OCI-LY3 (cell line): ENCODE measurements around the gene MEN1.

ENCODE experiments used
- H2AFZ ChIP-seq: fragments of 200-600, 300-600 bp; shearing (Covaris generic); 2 replicates; pipeline ENCODE4 v1.6.0; 2014; ENCODE audit warnings: antibody characterized with exemption, low read depth, low read length
- H3K27ac ChIP-seq: fragments of 200-600, 300-600 bp; sonication (generic); 2 replicates; pipeline ENCODE4 v1.5.1; 2014; ENCODE audit warnings: mild to moderate bottlenecking, low read length, moderate library complexity, mixed read lengths
- H3K27me3 ChIP-seq: fragments of 200-600, 300-600 bp; sonication (generic); 2 replicates; pipeline ENCODE4 v1.6.1; 2014; ENCODE audit warnings: low read depth, low read length, mixed read lengths
- H3K36me3 ChIP-seq: fragments of 200-600, 300-600 bp; sonication (generic); replicated peaks from 2 replicates; pipeline ENCODE3; 2014; ENCODE audit warnings: low read depth, low read length, mixed read lengths
- H3K4me1 ChIP-seq: fragments of 300-600, 200-600 bp; sonication (generic); 2 replicates; pipeline ENCODE4 v1.6.1; 2014; ENCODE audit warnings: low read length, mixed read lengths
- H3K4me2 ChIP-seq: fragments of 200-600, 300-600 bp; sonication (generic); 2 replicates; pipeline ENCODE4 v1.6.1; 2014; ENCODE audit warnings: low read length, mixed read lengths
- H3K4me3 ChIP-seq: fragments of 300-600, 200-600 bp; sonication (generic); 2 replicates; pipeline ENCODE4 v1.5.1; 2014; ENCODE audit warnings: antibody characterized with exemption, mild to moderate bottlenecking, low read length, moderate library complexity
- H3K79me2 ChIP-seq: fragments of 300-600, 200-600 bp; shearing (Covaris generic); 2 replicates; pipeline ENCODE4 v1.6.1; 2014; ENCODE audit warnings: mild to moderate bottlenecking, low read length, mixed read lengths
- H3K9ac ChIP-seq: fragments of 300-600, 200-600 bp; shearing (Covaris generic); 2 replicates; pipeline ENCODE4 v1.6.0; 2014; ENCODE audit warnings: mild to moderate bottlenecking, low read length, moderate library complexity
- H3K9me3 ChIP-seq: fragments of 200-600, 300-600 bp; shearing (Covaris generic); 2 replicates; pipeline ENCODE4 v1.6.1; 2014; ENCODE audit warnings: low read length, mixed read lengths; ENCODE audit not compliant: insufficient read depth
- H4K20me1 ChIP-seq: fragments of 200-600, 300-600 bp; sonication (generic); 2 replicates; pipeline ENCODE4 v1.6.1; 2016; ENCODE audit warnings: low read length, mixed read lengths; ENCODE audit not compliant: insufficient read depth
- CTCF ChIP-seq: fragments of 200-600, 300-600 bp; sonication (generic); IDR thresholded peaks from 2 replicates; pipeline ENCODE4 v1.5.1; 2014; ENCODE audit warnings: antibody characterized with exemption, low read length, low read depth
- EZH2phosphoT487 ChIP-seq: fragments of 200-600 bp; shearing (Covaris generic); IDR thresholded peaks from 2 replicates; pipeline ENCODE4 v1.6.1; 2018; ENCODE audit warnings: antibody characterized with exemption, mixed run types, low read depth

The MEN1 gene

GRCh38 chr11:64772303-64773018, 37.9 kb downstream of the MEN1 start:
- Histone ChIP-seq H3K4me3 (peak overlapping the region; percentile 60), H4K20me1 (peaks cover 96% of the 10 kb centered on the region), H2AFZ (no peak overlapping the region), H3K79me2 (peaks cover 98% of the 10 kb centered on the region), H3K36me3 (peaks cover 95% of the 10 kb centered on the region), H3K9ac (peak overlapping the region; percentile 61), H3K9me3 (no peaks in the 10 kb centered on the region), H3K4me2 (peak overlapping the region; percentile 74), H3K27me3 (no peaks in the 10 kb centered on the region), H3K27ac (peak overlapping the region; percentile 90), H3K4me1 (peaks cover 61% of the 10 kb centered on the region)
- TF ChIP-seq EZH2phosphoT487 = no peak
- no peak for TF ChIP-seq CTCF

- no peaks in the 10 kb centered on the region for H3K9me3 ChIP-seq
- peak overlapping the region; percentile 90 for H3K27ac ChIP-seq
- peak overlapping the region; percentile 61 for H3K9ac ChIP-seq
- H3K27me3 ChIP-seq = no peaks in the 10 kb centered on the region
- peaks cover 96% of the 10 kb centered on the region for H4K20me1 ChIP-seq
- H3K79me2 ChIP-seq = peaks cover 98% of the 10 kb centered on the region
- H3K4me3 ChIP-seq = peak overlapping the region; percentile 60
- peak overlapping the region; percentile 74 for H3K4me2 ChIP-seq
- TF ChIP-seq CTCF (no peak), EZH2phosphoT487 (no peak)
- peaks cover 95% of the 10 kb centered on the region for H3K36me3 ChIP-seq
- H2AFZ ChIP-seq = no peak overlapping the region
- peaks cover 58% of the 10 kb centered on the region for H3K4me1 ChIP-seq
Measured at GRCh38 chr11:64771861-64772260, 38.5 kb downstream of the MEN1 start.

DNA sequence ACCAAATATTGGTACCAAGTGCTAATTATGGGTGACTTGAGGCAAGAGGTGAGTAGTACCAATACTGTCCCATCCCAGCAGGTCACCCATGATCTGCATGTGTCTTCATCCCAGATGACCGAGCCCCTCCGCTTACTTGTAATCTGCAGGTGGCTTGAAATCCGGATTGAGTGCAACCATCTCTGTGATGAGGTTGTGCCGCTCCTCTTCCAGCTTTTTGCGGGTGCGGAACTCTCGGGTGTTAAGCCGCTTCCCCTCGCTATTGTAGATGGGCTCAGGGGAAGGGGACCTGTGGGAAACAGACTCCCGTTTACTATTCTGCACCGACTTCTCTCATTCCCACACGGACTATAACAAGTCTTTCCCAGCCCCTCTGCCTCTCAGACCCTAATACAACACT, 40.2 kb downstream of the MEN1 start:
- H3K9ac ChIP-seq = no peak overlapping the region
- peaks cover 85% of the 10 kb centered on the region for H3K36me3 ChIP-seq
- H3K4me3 ChIP-seq = no peak overlapping the region
- peaks cover 88% of the 10 kb centered on the region for H4K20me1 ChIP-seq
- H3K27me3 ChIP-seq = no peaks in the 10 kb centered on the region
- peaks cover 85% of the 10 kb centered on the region for H3K79me2 ChIP-seq
- no peak for TF ChIP-seq EZH2phosphoT487
- no peak for TF ChIP-seq CTCF
- no peak overlapping the region for H3K4me2 ChIP-seq
- peaks cover 40% of the 10 kb centered on the region for H3K4me1 ChIP-seq
- H3K9me3 ChIP-seq = no peaks in the 10 kb centered on the region
- H3K27ac ChIP-seq = no peak overlapping the region; the same call in 1 of the 2 replicates
- H2AFZ ChIP-seq = no peak overlapping the region

DNA sequence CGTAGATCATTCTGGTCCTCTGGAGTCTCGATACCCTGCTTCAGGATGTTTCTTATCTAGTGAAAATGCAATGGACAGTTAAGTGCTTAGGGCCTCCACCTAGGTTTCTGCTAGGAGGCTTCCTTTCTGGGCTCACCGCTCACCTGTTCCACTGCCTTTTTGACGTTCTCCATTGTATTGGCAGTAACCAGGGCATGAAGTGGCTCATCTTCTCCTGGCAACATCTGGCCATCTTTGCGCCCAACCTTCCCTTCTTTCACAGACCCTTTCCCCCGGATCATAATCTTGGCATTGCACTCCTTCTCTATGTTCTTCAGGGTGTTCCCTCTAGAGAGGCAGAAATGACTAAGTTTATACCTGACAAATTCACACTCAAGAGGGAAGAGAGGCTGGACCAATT, 41.1 kb downstream of the MEN1 start:
- peaks cover 90% of the 10 kb centered on the region for H4K20me1 ChIP-seq
- H3K4me2 ChIP-seq = no peak overlapping the region
- no peak overlapping the region for H3K4me3 ChIP-seq
- peaks cover 88% of the 10 kb centered on the region for H3K36me3 ChIP-seq
- H3K27ac ChIP-seq = no peak overlapping the region
- no peak for TF ChIP-seq EZH2phosphoT487
- TF ChIP-seq CTCF = no peak
- no peak overlapping the region for H2AFZ ChIP-seq
- H3K27me3 ChIP-seq = no peaks in the 10 kb centered on the region
- no peaks in the 10 kb centered on the region for H3K9me3 ChIP-seq
- H3K4me1 ChIP-seq = peaks cover 34% of the 10 kb centered on the region
- peaks cover 80% of the 10 kb centered on the region for H3K79me2 ChIP-seq
- H3K9ac ChIP-seq = no peak overlapping the region
